Glutamatergic neuron (in vitro differentiated cells): ENCODE data around the gene GATAD2B. TPM values are rescaled to one million over a fixed set of nuclear protein-coding genes. Genes with fewer than 3 reads are reported as not detected.
A peak's percentile ranks its signal among the peaks of the same experiment; 100 is the strongest.

Source experiments
- DNase-seq: peaks from one replicate; pipeline ENCODE4 v3.0.0; 2022
- H3K27ac Mint-ChIP-seq: one replicate; pipeline ENCODE4 v1.8.0; 2020; ENCODE audit warnings: mild to moderate bottlenecking, mixed read lengths, inconsistent platforms; ENCODE audit not compliant: unreplicated experiment
- H3K27me3 Mint-ChIP-seq: one replicate; pipeline ENCODE4 v1.8.0; 2020; ENCODE audit warnings: mild to moderate bottlenecking, moderate library complexity, mixed read lengths, inconsistent platforms; ENCODE audit not compliant: unreplicated experiment
- H3K36me3 Mint-ChIP-seq: one replicate; pipeline ENCODE4 v1.8.0; 2020; ENCODE audit warnings: mild to moderate bottlenecking, mixed read lengths, inconsistent platforms; ENCODE audit not compliant: unreplicated experiment
- H3K4me1 Mint-ChIP-seq: one replicate; pipeline ENCODE4 v1.8.0; 2020; ENCODE audit warnings: mild to moderate bottlenecking, low read depth, mixed read lengths, inconsistent platforms; ENCODE audit not compliant: unreplicated experiment
- H3K4me3 Mint-ChIP-seq: one replicate; pipeline ENCODE4 v1.8.0; 2020; ENCODE audit warnings: mild to moderate bottlenecking, mixed read lengths, inconsistent platforms; ENCODE audit not compliant: unreplicated experiment
- H3K9me3 Mint-ChIP-seq: one replicate; pipeline ENCODE4 v1.8.0; 2020; ENCODE audit warnings: mild to moderate bottlenecking, moderate library complexity, mixed read lengths, inconsistent platforms; ENCODE audit not compliant: unreplicated experiment
- total RNA-seq: library from RNA; stranded (reverse); fragmentation: NEBNext Ultra II Directional; extraction: Animal tissue kit (Norgen Biotek cat#: 25700); gene quantifications from one replicate; pipeline ENCODE4 v1.2.1, GENCODE V29; 2021; ENCODE audit not compliant: unreplicated experiment
- TF ChIP-seq, protein P1 (sequence below): fragments of 200-600 bp; sonication (generic); IDR thresholded peaks from one replicate; pipeline ENCODE4 v1.5.0; 2021; ENCODE audit not compliant: partially characterized antibody, unreplicated experiment

Gene GATAD2B
- total RNA-seq, 1 donor from 2014 or later, result 57.6 TPM

DNA sequence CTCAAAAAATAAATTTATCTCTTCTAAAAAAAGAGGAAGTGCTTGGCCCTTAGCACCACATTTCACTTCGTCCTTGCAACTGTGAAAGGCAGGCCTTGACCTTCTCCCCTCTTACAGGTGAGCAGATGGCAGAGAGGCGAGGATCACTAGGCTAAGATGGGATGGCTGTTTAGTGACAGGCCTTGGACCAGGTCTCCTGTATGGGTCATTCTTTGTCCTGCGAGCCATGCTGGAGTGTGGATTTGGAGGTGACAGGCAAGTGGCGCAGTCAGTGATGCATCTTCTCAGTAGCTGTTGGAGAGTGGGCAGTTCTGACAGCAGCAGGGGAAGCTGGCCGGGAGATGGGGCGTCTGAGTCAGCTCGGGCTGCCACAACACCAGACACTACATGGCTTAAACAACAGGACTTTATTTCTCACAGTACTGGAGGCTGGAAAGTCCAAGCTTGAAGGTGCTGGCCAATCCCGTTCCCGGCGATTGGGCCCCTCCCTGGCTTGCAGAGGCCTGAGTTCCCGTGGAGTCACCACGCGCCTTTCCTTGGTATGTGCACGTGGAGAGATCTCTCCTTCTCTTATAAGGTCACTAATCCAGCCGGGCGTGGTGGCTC is 131.0 kb downstream of the GATAD2B start:
- peak overlapping the region; percentile 46 for H3K4me3 Mint-ChIP-seq
- no peak for DNase-seq

DNA sequence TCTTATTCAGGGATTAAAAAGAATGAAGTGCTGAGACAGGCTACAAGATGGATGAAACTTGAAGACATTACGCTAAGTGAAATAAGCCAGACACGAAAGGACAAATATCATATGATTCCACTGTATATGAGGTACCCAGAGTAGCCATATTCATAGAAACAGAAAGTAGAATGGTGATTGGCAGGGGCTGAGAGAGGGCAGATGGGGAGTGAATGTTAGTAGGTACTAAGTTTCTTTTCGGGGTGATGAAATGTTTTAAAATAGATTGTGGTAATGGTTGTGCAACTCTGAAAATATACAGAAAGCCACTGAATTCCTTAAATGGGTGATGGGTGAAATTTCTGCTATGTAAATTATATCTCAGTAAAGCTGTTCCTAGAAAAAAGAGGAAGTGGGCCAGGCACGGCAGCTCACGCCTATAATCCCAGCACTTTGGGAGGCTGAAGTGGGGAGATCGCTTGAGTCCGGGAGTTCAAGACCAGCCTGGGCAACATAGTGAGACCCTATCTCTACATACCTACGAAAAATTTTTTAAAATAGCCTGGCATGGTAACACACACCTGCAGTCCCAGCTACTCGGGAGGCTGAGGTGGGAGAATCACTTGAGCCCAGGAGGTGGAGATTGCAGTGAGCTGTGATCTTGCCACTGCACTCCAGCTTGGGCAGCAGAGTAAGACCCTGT is 131.7 kb downstream of the GATAD2B start:
- DNase-seq, result no peak
- Mint-ChIP-seq H3K9me3 (peaks cover 10% of the 10 kb centered on the region), H3K4me3 (no peak overlapping the region), H3K36me3 (no peaks in the 10 kb centered on the region), H3K4me1 (peaks cover 15% of the 10 kb centered on the region), H3K27me3 (peaks cover 6% of the 10 kb centered on the region), H3K27ac (no peak overlapping the region)
- TF ChIP-seq, protein P1, sequence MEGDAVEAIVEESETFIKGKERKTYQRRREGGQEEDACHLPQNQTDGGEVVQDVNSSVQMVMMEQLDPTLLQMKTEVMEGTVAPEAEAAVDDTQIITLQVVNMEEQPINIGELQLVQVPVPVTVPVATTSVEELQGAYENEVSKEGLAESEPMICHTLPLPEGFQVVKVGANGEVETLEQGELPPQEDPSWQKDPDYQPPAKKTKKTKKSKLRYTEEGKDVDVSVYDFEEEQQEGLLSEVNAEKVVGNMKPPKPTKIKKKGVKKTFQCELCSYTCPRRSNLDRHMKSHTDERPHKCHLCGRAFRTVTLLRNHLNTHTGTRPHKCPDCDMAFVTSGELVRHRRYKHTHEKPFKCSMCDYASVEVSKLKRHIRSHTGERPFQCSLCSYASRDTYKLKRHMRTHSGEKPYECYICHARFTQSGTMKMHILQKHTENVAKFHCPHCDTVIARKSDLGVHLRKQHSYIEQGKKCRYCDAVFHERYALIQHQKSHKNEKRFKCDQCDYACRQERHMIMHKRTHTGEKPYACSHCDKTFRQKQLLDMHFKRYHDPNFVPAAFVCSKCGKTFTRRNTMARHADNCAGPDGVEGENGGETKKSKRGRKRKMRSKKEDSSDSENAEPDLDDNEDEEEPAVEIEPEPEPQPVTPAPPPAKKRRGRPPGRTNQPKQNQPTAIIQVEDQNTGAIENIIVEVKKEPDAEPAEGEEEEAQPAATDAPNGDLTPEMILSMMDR, result no peak

More for the DNA sequence above, 131.0 kb downstream of the GATAD2B start:
- Mint-ChIP-seq H3K9me3 (peaks cover 12% of the 10 kb centered on the region), H3K4me1 (peaks cover 18% of the 10 kb centered on the region), H3K27me3 (peaks cover 10% of the 10 kb centered on the region), H3K36me3 (no peaks in the 10 kb centered on the region), H3K27ac (no peak overlapping the region)
- TF ChIP-seq, protein P1, result no peak

DNA sequence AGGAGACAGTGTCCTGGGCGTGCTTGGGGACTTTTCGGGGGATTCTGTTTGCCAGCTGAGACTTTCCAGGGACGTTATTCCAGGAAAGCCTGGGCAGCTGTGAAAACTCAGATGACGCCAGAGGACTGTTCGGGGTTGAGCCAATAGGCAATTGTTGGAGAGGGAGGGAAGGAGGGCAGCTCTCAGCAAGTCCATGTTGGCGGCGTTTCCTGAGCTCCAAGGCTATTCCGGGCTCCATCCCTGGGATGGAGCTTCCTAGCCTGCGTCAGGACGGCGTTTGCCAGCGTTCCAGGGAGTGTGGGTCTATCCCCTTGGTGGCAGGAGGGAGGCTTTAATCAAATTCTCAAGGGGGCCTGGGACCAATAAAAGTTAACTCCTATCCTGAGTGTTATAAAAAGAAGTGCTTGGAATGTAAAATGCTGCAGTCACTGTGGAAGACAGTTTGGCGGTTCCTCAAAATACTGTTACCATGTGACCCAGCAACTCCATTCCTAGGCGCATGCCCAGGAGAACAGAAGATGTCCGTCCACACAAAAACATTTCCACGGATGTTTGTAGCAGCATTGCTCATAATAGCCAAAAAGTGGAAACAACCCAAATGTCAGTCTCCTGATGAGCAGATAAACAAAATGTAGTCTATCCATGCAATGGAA is 132.3 kb downstream of the GATAD2B start:
- Mint-ChIP-seq H3K27ac (peak overlapping the region; percentile 3), H3K4me3 (no peak overlapping the region), H3K27me3 (peaks cover 6% of the 10 kb centered on the region), H3K9me3 (peaks cover 10% of the 10 kb centered on the region), H3K4me1 (peaks cover 15% of the 10 kb centered on the region), H3K36me3 (no peaks in the 10 kb centered on the region)
- no peak for DNase-seq
- TF ChIP-seq, protein P1, result no peak

DNA sequence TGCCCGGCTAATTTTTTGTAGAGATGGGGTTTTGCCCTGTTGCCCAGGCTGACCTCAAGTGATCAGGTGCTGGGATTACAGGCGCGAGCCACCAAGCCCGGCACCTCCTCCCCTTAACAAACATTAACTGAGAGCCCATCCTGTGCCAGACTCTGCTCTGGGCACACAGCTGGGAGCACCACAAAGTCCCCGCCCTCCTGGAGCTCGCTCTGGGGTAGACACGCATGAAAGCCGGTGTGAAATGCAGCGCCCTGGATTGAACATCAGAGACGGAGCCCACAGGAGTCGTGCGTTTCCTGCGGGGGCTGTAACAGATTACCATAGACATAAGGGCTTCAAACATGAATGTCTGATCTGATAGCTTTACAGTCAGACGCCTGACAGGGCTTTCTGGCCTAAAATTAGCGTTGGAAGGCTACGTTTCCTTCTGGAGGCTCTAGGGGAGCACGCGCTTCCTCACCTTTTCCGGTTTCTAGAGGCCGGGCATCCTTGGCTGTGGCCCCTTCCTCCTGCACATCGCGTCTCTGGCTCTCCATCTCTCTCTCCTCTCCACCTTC is 133.2 kb downstream of the GATAD2B start:
- H3K36me3 Mint-ChIP-seq, result no peaks in the 10 kb centered on the region
- peaks cover 3% of the 10 kb centered on the region for H3K27me3 Mint-ChIP-seq
- peaks cover 12% of the 10 kb centered on the region for H3K4me1 Mint-ChIP-seq
- H3K27ac Mint-ChIP-seq, result peak overlapping the region; percentile 3
- TF ChIP-seq, protein P1, result no peak
- no peak for DNase-seq
- H3K4me3 Mint-ChIP-seq, result no peak overlapping the region
- peaks cover 11% of the 10 kb centered on the region for H3K9me3 Mint-ChIP-seq
